ENCODE measurements around the gene AIFM3.
"Not testable (repeated sequence)": the region's sequence is repeated elsewhere in the genome, so short reads cannot be mapped to it uniquely, and the experiment has no call there.

The AIFM3 gene

DNA sequence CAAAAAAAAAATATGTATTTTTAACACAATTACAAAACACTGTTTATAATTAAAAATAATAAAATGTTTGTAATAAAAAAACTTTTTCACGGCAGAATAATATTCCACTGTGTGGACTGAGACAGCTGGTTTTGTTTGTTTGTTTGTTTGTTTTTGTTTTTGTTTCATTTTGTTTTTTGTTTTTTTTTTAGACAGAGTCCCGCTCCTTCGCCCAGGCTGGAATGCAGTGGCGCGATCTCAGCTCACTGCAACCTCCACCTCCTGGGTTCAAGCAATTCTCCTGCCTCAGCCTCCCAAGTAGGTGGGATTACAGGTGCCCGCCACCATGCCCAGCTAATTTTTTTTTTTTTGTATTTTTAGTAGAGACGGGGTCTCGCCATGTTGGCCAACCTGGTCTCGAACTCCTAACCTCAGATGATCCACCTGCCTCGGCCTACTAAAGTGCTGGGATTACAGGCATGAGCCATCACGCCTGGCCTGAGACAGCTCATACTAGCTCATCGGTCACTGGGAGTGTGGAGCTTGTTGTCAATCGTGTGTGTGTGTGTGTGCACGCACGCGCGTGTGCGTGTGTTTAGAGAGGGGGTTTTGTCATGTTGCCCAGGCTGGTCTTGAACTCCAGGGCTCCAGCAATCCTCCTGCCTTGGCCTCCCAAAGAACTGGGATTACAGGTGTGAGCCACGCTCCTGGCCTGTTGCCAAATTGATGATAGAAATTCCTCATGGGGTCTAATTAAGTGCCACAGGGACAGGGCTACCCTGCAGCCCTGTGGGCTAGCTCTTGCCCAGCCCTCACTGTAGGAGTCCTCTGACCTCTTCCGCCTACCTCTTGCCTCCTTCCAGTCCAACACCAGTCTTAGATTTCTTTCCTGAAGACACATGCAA lies 7.2 kb upstream of the AIFM3 start:
- DNase-seq, result no peak

DNA sequence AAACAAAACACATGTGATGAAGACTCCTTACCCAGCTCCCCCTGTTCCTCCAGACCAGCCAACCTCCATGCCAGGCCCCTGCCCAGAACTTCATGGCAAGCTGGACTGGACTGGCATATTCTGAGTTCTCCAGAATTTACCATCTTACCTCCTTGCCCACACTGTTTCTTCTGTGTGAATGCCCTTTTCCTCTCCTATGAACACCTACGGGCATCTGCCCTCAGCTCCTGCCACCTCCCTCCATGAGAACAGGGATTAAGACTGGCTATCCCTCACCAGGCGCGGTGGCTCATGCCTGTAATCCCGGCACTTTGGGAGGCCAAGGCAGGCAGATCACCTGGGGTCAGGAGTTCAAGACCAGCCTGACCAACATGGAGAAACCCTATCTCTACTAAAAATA lies 6.4 kb upstream of the AIFM3 start:
- no peak for DNase-seq

DNA sequence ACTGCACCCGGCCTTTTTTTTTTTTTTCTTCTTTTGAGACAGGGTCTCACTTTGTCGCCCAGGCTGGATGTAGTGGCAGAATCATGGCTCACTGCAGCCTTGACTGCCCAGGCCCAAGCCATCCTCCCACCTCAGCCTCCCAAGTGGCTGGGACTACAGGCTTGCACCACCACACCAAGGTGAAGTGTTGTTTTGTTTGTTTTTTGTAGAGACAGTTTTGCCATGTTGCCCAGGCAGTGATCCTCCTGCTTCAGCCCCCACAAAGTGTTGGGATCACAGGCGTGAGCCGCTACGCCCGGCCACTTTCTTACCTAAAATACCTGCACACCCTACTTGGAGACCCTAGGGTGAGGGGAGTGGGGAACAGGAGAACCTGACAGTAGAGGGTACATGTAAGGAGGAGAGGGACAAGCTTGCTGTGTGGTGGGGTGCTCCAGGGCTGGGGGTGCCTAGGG lies 4.5 kb upstream of the AIFM3 start:
- no peak for DNase-seq

DNA sequence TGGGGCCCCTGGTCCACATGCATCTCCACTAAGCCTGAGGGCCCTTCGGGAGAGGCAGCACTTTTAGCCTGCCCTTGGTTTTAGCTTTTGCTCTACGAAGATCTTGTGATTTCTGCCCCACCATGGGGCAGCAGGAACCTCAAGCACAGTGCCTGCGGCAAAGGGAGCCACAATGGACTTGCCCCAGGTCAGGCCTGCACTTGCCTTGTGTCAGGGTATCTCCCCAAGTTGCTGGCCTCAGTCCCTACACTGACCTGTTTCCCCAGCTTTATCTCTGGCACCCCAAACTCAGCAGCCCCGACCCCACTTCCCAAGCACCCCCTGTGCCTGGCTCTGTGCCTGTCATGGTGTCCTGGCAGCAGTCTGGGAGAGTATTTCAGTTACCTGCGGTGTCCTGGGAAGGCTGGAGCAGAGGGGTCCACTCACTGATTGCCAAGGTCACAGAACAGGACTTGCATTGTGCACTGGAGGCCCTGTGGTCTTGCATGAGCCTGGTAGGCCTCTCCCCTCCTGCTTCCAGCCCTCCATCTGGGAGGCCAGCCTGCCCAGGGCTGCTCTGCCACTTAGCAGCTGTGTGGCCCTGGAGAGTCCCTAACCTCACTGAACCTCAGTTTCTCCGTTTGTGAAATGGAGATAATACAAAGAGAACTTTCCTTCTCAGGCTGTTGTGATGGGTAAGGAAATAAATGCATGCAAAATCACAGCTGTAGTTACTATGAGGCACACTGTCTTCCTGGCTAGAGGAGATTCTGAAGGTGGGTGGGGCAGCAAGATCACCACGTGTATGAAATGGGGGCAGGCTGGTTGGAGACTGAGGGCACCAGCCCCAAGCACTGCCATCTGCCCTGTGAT lies 3.6 kb upstream of the AIFM3 start:
- DNase-seq, result no peak

DNA sequence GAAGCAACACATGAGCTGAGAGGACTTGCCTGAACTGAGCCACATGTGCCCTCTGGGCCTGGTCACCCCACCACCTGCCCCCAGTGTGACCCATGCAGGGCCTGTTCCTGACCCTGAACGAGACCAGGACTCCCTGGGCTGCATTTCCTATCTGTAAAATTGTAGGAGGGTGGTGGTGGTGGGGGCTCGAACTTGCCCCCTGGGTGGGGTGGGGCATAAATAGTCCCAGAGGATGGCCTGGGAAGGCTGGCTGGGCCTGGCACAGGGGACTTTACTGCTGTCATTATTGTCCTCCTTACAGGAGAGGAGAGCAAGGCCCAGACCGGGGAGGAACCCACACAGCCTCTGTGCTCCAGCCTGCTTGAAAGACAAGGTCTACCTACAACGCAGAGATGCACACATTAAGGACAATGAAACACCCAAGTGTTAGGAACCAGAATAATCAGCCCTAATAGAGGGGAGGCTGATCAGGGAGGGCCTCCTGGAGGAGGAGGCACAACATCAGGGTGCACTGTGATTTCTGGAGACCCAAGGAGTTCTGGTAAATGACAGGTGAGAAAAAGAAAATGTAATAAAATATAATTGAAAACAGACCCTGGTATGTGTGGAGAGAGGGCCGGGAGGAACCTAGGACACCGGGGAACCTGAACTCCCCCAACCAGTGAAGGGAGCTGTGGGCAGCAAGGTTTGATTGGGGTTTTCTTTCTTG lies 2.8 kb upstream of the AIFM3 start:
- DNase-seq, result no peak

DNA sequence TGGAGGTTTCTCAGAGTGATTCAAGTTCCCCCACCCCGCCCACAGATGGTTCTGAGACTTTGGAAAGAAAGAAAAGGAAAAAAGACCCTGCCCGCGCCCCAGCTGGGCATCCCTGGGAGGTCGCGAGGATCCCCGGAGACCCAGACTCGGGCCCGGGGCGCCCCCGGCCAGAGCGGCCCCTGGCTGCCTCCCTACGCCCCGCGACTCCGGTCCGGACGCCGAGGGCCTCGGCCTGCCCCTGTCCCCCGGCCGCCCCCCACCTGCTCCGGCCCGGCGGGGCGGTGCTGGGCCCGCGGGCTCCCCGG lies 2.3 kb upstream of the AIFM3 start:
- no peak for DNase-seq

DNA sequence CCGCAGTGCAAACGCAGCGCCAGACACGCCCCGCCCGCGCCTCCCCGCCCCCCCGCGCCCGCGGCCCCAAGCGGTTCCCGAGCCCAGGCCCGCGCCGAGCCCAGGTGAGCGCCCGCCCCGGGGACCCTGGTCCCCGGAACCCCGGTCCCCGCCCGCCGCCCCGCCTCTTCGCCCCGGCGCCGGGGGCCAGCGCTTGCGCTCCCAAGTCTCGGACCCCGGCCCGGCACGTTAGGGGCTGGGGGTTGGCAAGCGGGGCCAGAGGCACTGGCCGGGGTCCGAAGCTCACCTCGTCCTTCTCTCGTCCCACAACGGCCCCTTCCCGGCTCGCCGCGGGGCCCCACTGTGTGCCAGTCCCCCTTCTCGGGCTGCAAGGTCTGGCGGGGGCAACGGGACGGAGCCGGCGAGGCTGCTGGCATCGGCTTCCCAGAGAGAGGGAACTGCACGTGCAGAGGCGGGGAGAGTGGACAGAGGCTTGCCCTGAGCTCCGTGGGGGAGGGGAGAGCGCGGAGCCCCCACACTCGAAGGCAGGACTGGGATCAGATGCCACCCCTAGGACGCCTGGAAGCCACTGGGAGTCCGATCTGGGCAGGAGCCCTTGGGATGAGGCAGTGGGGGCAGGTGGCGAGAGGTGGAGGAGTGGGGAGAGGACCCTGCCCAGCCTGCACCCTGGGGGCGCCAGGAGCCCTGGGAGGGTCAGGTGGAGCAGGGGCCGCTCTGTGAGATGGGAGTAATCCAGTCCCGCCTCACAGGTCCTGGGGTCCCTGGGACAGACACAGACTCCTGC lies 1.8 kb upstream of the AIFM3 start:
- no peak for DNase-seq

DNA sequence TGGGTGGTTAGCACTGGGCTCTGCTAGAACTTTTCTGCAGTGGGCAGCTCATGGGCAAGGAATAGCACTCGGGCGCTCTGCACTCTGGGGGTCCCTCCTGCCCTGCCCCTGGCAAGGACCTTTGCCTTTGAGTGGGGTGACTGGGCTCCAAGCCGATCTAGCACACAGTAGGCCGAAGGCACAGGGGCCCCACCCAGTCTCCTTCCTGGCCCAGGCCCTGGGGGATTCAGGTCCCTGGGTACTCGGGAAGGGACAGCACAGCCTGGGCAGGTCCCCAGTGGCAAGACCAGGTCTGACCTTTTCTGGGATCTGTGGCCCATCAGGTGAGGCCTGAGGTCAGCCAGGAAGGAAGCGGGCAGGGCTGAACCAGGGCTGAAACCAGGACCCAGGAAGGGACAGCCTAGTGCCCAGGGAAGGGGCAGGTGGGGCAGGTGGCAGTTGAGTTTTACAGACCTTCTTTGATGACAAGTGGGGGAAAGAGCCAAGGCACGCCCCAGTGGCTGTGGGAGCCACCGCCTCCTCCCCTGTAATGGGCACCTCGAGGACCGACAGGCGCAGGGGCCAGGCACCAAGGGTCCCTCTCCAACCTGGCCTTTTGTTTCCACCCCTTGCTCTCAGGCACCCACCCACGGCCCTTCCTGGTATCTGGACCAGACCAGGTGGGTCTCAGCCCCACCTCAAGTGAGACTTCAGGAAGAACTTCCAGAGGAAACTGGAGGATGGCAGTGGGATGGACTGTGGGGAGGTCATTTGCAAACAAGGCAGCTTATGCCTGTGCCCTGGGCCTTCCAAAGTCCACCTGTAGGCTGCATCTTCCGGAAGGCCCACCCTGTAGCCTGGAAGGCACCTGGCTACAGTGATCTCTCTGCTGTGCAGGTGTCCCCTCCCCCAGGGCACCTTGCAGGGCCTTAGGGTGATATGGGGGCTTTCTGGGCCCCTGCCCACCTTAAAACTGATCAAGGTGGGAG lies 883 bp upstream of the AIFM3 start:
- DNase-seq, result no peak

DNA sequence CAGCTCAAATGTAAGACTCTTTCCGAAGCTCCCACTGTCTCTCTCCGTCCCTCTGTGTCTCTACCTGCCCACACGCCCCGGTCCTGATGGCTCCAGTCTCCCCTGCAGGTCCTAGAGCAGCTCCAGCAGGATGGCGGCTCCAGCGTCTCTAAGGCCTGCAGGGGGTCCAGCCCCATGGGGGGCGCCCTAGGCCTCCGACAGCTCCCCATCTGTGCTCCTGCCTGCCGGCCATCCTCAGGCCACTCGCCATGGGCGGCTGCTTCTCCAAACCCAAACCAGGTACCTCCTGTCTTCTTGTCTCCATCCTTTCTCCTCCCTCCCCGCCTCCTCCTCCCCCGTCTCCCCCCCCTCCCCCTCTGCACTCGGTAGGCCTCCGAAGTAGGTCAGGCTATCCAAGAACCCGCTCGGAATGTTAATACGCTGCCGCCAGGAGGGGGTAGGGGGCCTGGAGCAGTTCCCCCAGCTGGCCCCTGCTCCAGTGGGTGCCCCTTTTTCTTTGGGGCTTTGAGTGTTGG lies 699 bp downstream of the AIFM3 start:
- no peak for DNase-seq

DNA sequence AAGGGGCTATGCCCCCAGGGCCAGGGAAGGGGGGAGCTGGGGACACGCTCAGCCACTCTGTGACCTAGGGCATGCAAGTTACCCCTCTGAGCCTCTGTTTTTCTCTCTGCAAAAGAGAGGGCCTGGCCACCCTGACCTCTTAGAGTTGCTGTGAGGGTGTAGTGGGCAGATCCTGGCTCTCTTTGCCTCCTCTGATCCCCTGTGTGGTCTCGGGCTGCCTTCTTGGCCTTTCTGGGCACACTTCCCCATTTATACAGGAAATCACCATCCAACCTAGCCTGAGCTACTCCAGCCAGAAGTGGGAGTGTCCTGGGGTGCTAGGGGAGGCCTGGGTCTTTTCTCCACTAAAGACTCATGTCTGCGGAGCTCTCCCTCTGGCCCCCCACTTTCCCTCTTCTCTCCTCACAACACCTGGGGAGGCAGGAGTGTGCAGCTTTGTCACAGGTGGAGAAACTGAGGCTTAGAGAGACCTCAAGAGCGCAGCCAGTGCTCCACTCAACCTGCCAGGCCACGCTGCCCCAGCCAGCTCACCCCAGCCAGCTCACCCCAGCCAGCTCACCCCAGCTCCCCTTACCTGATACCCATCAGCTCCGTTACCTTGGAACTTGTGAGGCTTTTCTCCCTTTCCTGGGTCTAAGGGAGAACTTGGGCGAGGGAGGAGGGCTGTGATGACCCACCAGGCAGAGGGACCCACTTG lies 1.4 kb downstream of the AIFM3 start:
- no peak for DNase-seq

DNA sequence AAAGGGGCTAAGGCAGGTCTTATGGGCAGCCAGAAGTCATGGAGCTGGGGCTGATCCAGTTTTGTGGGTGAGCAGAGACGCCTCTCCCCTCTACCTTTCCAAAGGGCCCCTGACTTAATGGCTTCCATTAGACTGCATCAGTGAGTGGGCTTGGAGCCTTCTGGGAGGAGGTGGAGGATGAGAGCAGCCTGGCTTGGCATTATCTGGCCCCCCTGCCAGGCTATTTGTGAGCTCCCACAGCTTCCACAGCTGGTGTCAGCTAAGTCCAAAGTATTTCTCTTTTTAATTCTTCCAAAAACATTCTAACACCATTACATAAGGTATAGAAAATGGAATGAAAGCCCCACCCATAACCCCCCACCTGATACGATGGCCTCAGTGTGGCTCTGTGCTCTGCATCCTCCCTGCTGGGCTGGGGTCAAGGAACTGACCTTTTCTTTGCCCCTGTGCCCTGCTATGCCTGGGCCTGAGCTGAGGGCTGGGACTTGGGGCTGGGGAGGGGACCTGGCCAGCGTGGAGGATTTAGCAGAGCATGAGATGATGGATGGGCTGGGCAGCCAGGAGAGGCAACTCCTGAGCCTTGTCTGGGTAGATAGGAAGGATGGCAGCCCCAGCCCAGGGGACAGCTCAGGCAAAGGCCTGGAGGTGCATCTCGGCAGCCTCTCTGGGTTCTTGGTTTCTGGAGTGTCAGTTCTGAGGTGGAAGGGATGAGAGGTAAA lies 4.0 kb downstream of the AIFM3 start:
- no peak for DNase-seq

DNA sequence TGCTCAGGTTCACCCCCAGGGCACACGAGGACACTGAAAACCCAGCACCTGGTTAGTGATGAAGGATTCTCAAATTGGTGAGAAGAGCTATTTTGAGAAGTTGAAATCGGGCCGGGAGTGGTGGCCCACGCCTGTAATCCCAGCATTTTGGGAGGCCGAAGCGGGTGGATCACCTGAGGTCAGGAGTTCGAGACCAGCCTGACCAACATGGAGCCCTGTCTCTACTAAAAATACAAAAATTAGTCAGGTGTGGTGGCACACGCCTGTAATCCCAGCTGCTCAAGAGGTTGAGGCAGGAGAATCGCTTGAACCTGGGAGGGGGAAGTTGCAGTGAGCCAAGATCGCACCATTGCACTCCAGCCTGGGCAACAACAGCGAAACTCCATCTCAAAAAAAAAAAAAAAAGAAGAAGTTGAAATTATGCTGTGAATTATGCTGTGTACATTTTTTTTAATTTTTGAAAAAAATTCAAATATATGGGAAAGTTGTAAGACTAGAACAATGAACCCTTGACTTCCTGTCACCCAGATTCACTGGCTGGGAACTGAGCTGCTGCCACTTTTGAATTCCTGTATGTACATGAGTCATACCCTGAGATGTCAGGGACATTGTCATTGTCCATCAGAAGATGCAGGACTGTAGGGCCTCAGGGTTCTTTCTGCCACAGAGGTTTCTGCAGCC lies 5.1 kb downstream of the AIFM3 start:
- not testable (repeated sequence) for DNase-seq

DNA sequence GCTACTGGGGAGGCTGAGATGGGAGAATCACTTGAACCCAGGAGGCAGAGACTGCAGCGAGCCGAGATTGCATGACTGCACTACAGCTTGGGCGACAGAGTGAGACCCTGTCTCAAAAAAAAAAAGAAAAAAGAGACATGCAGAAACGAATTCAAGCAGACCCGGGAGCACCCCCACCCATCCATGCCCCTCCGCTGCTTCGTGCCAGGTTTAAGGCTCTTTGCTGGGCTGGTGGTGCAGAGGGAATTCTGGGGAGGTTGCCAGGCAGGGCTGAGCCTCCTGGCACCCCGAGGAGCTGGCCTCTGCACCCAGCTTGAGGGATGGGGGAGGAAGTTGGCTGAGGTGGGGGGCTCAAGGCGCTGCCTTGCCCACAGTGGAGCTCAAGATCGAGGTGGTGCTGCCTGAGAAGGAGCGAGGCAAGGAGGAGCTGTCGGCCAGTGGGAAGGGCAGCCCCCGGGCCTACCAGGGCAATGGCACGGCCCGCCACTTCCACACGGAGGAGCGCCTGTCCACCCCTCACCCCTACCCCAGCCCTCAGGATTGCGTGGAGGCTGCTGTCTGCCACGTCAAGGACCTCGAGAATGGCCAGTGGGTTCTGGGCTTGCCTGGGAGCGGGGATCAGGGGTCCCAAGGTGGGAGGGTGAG lies 6.0 kb downstream of the AIFM3 start:
- no peak for DNase-seq

DNA sequence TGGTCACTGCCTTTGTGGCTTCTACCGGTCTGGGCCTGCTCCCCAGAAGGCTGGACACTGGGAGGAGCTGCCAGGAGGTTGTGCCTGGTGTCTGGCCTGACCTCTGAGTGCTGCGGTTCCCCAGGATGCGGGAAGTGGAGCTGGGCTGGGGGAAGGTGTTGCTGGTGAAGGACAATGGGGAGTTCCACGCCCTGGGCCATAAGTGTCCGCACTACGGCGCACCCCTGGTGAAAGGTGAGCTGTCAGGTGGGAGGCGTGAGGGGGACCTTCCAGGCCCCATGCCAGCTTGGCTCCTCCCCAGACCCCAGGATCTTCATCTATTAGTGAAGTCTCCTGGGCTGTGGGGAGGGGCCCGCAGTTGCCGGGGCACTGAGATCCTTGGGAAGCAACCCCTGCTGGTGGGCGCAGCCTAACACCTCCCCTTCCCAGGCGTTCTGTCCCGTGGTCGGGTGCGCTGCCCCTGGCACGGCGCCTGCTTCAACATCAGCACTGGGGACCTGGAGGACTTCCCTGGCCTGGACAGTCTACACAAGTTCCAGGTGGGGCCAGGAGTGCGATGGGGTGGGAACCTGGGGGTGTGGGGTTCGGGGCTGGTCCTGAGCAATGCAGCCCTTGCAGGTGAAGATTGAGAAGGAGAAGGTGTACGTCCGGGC lies 6.7 kb downstream of the AIFM3 start:
- no peak for DNase-seq

DNA sequence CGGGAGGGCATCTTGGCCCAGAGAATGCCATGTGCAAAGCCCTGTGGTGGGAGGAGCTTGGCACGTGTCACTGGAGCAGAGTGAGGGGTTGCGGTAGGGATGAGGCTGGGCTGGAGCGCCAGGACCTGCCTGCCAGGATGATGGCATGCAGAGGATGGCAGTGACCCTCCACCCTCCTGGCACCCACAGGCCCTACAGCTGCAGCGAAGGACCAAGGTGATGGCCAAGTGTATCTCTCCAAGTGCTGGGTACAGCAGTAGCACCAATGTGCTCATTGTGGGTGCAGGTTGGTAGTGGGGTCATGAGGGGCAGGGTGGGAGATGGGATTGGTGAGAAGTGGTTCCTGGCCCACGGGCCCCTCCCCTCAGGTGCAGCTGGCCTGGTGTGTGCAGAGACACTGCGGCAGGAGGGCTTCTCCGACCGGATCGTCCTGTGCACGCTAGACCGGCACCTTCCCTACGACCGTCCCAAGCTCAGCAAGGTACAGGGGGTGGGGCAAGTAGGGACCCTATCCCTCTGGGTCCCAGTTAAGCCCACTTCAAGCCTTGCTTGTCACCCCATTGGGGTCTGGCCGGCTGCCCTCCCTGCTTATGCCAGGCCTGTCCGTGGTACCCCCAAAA lies 7.4 kb downstream of the AIFM3 start:
- no peak for DNase-seq

DNA sequence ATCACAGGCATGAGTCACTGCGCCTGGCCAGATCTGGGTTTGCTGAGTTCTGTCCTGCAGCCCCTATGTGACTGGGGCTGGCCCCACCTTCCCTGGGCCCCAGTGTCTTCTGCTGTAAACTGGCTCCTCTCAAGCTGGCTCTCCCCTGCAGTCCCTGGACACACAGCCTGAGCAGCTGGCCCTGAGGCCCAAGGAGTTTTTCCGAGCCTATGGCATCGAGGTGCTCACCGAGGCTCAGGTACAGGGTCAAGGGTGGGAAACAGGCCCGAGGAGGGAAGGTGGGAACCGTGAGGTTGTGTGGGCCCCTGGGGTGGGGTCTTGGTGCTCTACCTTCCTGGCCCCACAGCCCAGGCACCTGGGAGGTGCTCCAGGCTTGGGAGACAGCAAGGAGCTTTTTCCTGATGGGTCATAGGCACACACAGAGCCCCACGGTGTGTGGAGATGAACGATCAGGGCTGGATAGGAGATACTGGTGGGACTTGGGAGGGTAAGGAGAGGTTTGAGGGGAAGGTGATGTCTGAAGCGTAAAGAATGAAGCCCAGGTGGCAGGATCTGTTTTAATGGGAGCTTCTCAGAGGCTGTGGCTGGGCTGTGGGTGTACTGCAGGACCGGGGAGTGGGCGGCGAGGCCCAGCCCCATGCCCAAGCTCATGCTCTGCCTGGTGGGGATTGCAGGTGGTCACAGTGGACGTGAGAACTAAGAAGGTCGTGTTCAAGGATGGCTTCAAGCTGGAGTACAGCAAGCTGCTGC lies 8.7 kb downstream of the AIFM3 start:
- no peak for DNase-seq

DNA sequence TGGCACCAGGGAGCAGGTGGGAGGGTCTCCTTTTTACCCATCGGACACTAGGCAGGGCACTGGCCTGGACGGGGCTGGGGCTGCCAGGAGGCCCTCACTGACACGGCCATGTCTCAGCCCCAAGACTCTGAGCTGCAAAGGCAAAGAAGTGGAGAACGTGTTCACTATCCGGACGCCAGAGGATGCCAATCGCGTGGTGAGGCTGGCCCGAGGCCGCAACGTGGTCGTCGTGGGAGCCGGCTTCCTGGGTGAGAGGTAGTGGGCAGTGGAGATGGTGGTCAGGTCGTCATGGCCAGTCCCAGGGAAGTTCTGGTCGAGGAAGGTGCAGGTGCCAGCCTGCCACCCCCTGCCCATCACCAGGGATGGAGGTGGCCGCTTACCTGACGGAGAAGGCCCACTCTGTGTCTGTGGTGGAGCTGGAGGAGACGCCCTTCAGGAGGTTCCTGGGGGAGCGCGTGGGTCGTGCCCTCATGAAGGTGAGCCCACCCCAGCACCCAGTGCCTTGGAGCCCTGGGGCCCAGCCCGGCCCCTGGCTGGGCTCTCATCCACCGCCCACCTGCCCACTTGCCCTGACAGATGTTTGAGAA lies 9.3 kb downstream of the AIFM3 start:
- DNase-seq, result no peak
